Measurements from ENCODE around the gene SPSB2. TPM values are rescaled to one million over a fixed set of nuclear protein-coding genes. Genes with fewer than 3 reads are reported as not detected.

The SPSB2 gene
- total and polyA plus RNA-seq, 2 experiments from 2014 or later, result 4.4 to 4.8 TPM

GRCh38 chr12:6831450-6831995 is 41.6 kb downstream of the SPSB2 start:
- H3K9ac ChIP-seq, result no peak overlapping the region

DNA sequence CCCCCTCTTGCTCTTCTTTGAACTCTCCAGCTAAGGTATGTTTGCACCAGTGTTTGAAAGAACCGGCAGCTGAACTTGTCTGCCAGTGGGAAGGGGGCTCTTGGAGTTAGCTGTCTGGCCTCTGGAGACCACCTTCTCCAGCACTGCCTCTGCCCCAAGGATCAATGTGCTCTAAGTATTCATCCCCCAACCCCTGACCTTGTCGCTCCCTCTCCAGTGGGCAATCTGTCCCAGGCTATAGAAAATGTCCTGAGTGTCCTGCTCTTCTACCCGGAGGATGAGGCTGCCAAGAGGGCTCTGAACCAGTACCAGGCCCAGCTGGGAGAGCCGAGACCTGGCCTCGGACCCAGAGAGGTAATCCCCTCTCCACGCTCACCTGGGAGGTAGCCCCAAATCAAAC is 42.1 kb downstream of the SPSB2 start:
- Histone ChIP-seq H3K79me2 (ENCODE audit: insufficient read depth) (peaks cover 25% of the 10 kb centered on the region), H3K4me3 (no peak overlapping the region), H2AFZ (no peak overlapping the region), H3K9me3 (ENCODE audit: low read depth) (no peaks in the 10 kb centered on the region), H3K9me2 (ENCODE audit: insufficient read depth) (no peaks in the 10 kb centered on the region), H3F3A (ENCODE audit: insufficient read depth) (no peaks in the 10 kb centered on the region; the same call in 1 of the 2 replicates), H3K9ac (no peak overlapping the region), H3K27ac (no peak overlapping the region), H3K4me1 (ENCODE audit: insufficient read depth) (peaks cover 15% of the 10 kb centered on the region; the same call in 1 of the 2 replicates), H4K20me1 (ENCODE audit: insufficient read depth) (no peaks in the 10 kb centered on the region), H3K36me3 (ENCODE audit: low read depth) (peaks cover 12% of the 10 kb centered on the region; the same call in 1 of the 2 replicates), H3K4me2 (ENCODE audit: unreplicated experiment) (no peak overlapping the region), H3K27me3 (replicated peaks; ENCODE audit: insufficient read depth) (no peaks in the 10 kb centered on the region)
- TF ChIP-seq EZH2phosphoT487 (IDR thresholded peaks at IDR 0.05; ENCODE audit: insufficient read depth, low read depth), result no peak
- DNase-seq, result no peak
- in situ Hi-C loops (cut with MboI), result no loop called here
- 89 to 91% methylated on average over 6 of the region's 6 CpGs for WGBS, 2 experiments (ENCODE audit: low coverage in 1 of 2, low lambda C conversion rate in 2 of 2, missing lambda C conversion rate in 2 of 2)

More at GRCh38 chr12:6831450-6831995, 41.6 kb downstream of the SPSB2 start:
- DNase-seq, result no peak
- H3K36me3 ChIP-seq (ENCODE audit: low read depth), result peaks cover 12% of the 10 kb centered on the region; the same call in 1 of the 2 replicates
- H3K27me3 ChIP-seq (replicated peaks; ENCODE audit: insufficient read depth), result no peaks in the 10 kb centered on the region
- no peak overlapping the region for H3K27ac ChIP-seq
- H2AFZ ChIP-seq, result no peak overlapping the region
- no peaks in the 10 kb centered on the region for H4K20me1 ChIP-seq (ENCODE audit: insufficient read depth)
- peaks cover 25% of the 10 kb centered on the region for H3K79me2 ChIP-seq (ENCODE audit: insufficient read depth)
- 87 to 91% methylated on average over 10 to 12 of the region's 12 CpGs for WGBS, 2 experiments (ENCODE audit: low coverage in 1 of 2, low lambda C conversion rate in 2 of 2, missing lambda C conversion rate in 2 of 2)
- H3K9me2 ChIP-seq (ENCODE audit: insufficient read depth), result no peaks in the 10 kb centered on the region
- no peak for TF ChIP-seq EZH2 (IDR thresholded peaks at IDR 0.05; ENCODE audit: insufficient read depth, poor library complexity, severe bottlenecking)
- H3K4me3 ChIP-seq, result no peak overlapping the region
- H3K4me1 ChIP-seq (ENCODE audit: insufficient read depth), result peaks cover 15% of the 10 kb centered on the region; the same call in 1 of the 2 replicates
- H3F3A ChIP-seq (ENCODE audit: insufficient read depth), result no peaks in the 10 kb centered on the region; the same call in 1 of the 2 replicates
- in situ Hi-C loops (cut with MboI), result no loop called here
- H3K9me3 ChIP-seq (ENCODE audit: low read depth), result no peaks in the 10 kb centered on the region
- H3K4me2 ChIP-seq (ENCODE audit: unreplicated experiment), result no peak overlapping the region

- Histone ChIP-seq H3K79me2 (ENCODE audit: insufficient read depth) (peaks cover 25% of the 10 kb centered on the region), H4K20me1 (ENCODE audit: insufficient read depth) (no peaks in the 10 kb centered on the region), H3K9me3 (ENCODE audit: low read depth) (no peaks in the 10 kb centered on the region), H2AFZ (no peak overlapping the region), H3K9ac (peak overlapping the region; percentile 96), H3K4me3 (peak overlapping the region; percentile 87), H3K4me1 (ENCODE audit: insufficient read depth) (peaks cover 16% of the 10 kb centered on the region), H3F3A (ENCODE audit: insufficient read depth) (no peaks in the 10 kb centered on the region; the same call in 1 of the 2 replicates), H3K36me3 (ENCODE audit: low read depth) (peaks cover 12% of the 10 kb centered on the region; the same call in 1 of the 2 replicates), H3K4me2 (ENCODE audit: unreplicated experiment) (peak overlapping the region; percentile 89), H3K27me3 (replicated peaks; ENCODE audit: insufficient read depth) (no peaks in the 10 kb centered on the region), H3K27ac (no peak overlapping the region), H3K9me2 (ENCODE audit: insufficient read depth) (no peaks in the 10 kb centered on the region)
- TF ChIP-seq EZH2 (IDR thresholded peaks at IDR 0.05; ENCODE audit: insufficient read depth, poor library complexity, severe bottlenecking) (no peak), EZH2phosphoT487 (IDR thresholded peaks at IDR 0.05; ENCODE audit: insufficient read depth, low read depth) (no peak)
- DNase-seq, result no peak
- in situ Hi-C loops (cut with MboI), result no loop called here
- WGBS, 2 experiments (ENCODE audit: low coverage in 1 of 2, low lambda C conversion rate in 2 of 2, missing lambda C conversion rate in 2 of 2), result 94% methylated on average over 8 to 11 of the region's 11 CpGs
Measured at GRCh38 chr12:6830286-6830890, 42.7 kb downstream of the SPSB2 start.

- peaks cover 12% of the 10 kb centered on the region; the same call in 1 of the 2 replicates for H3K36me3 ChIP-seq (ENCODE audit: low read depth)
- peak overlapping the region; percentile 96 for H3K9ac ChIP-seq
- in situ Hi-C loops (cut with MboI), result no loop called here
- peaks cover 25% of the 10 kb centered on the region for H3K79me2 ChIP-seq (ENCODE audit: insufficient read depth)
- H3K27me3 ChIP-seq (replicated peaks; ENCODE audit: insufficient read depth), result no peaks in the 10 kb centered on the region
- H3K27ac ChIP-seq, result peak overlapping the region; percentile 74
- H2AFZ ChIP-seq, result peak overlapping the region; percentile 70
- peak overlapping the region; percentile 89 for H3K4me2 ChIP-seq (ENCODE audit: unreplicated experiment)
- no peaks in the 10 kb centered on the region; the same call in none of the 2 replicates for H3F3A ChIP-seq (ENCODE audit: insufficient read depth)
- no peak for TF ChIP-seq EZH2 (IDR thresholded peaks at IDR 0.05; ENCODE audit: insufficient read depth, poor library complexity, severe bottlenecking)
- no peak for TF ChIP-seq EZH2phosphoT487 (IDR thresholded peaks at IDR 0.05; ENCODE audit: insufficient read depth, low read depth)
- no peaks in the 10 kb centered on the region for H3K9me3 ChIP-seq (ENCODE audit: low read depth)
- H3K4me3 ChIP-seq, result peak overlapping the region; percentile 87
- H3K4me1 ChIP-seq (ENCODE audit: insufficient read depth), result peaks cover 23% of the 10 kb centered on the region
- no peaks in the 10 kb centered on the region for H4K20me1 ChIP-seq (ENCODE audit: insufficient read depth)
- 12 to 15% methylated on average over 19 of the region's 19 CpGs for WGBS, 2 experiments (ENCODE audit: low coverage in 1 of 2, low lambda C conversion rate in 2 of 2, missing lambda C conversion rate in 2 of 2)
- DNase-seq, result peak; percentile 44
- H3K9me2 ChIP-seq (ENCODE audit: insufficient read depth), result no peaks in the 10 kb centered on the region
Measured at GRCh38 chr12:6829536-6830220, 43.4 kb downstream of the SPSB2 start.

All from GM23248 (cell line).